Left lung (tissue), 10 donors: Measurements from ENCODE around the gene MT1M. TPM values are rescaled to one million over a fixed set of nuclear protein-coding genes. Genes with fewer than 3 reads are reported as not detected.

ENCODE experiments used
- ATAC-seq: fragments of 200-7000 bp; cut with Tn5 transposase; one replicate; pipeline ENCODE4 v1.9.1; 2020; ENCODE audit warnings: moderate library complexity
- DNase-seq, 4 donors: peaks; one replicate each; pipeline ENCODE4 v3.0.0-alpha.2; 2013 to 2020
- H3K27ac ChIP-seq, 2 donors: fragments of 200-600 bp; sonication (generic) in 1 of 2; one replicate each; pipeline versions ENCODE4 v1.5.0 to v1.8.0; 2020 to 2021
- H3K27me3 ChIP-seq, 2 donors: fragments of 200-600 bp; sonication (generic) in 1 of 2; one replicate each; pipeline versions ENCODE4 v1.5.0 to v1.8.0; 2020 to 2021
- H3K36me3 ChIP-seq, 2 donors: fragments of 200-600 bp; sonication (generic) in 1 of 2; one replicate each; pipeline versions ENCODE4 v1.5.0 to v1.8.0; 2020 to 2021
- H3K4me1 ChIP-seq, 2 donors: fragments of 200-600 bp; one replicate each; pipeline ENCODE4 v1.8.0; 2021
- H3K4me3 ChIP-seq, 2 donors: fragments of 200-600 bp; sonication (generic) in 1 of 2; one replicate each; pipeline versions ENCODE4 v1.5.0 to v1.8.0; 2020 to 2021; ENCODE audit warnings: mild to moderate bottlenecking in 1 of 2
- H3K9me3 ChIP-seq, 2 donors: fragments of 200-600 bp; sonication (generic) in 1 of 2; one replicate each; pipeline versions ENCODE4 v1.5.0 to v1.8.0; 2020 to 2021
- CTCF ChIP-seq, 2 donors: fragments of 200-600 bp; sonication (generic) in 1 of 2; IDR thresholded peaks; one replicate each; pipeline versions ENCODE4 v1.5.0 to v1.8.0; 2021; ENCODE audit warnings: antibody characterized with exemption in 2 of 2
- intact Hi-C, 2 donors: fragments of 100-400 bp; cut with DNase I; formaldehyde crosslinking; loops; one replicate each; pipeline versions ENCODE4 v1.11.2 to v1.14.2; 2022
- polyA plus RNA-seq, 6 donors: library from polyadenylated mRNA; unstranded; fragments of 120-200 nt; gene quantifications; one replicate each; pipeline ENCODE4 v1.2.1, GENCODE V29; 2013; ENCODE audit not compliant: insufficient read length in 6 of 6
- total RNA-seq, 2 donors: library from RNA; stranded (reverse); fragmentation: NEBNext Ultra II Directional; extraction: Animal tissue kit (Norgen Biotek cat#: 25700); gene quantifications; one replicate each; pipeline ENCODE4 v1.2.1, GENCODE V29; 2021
- donor health status: DM: no; HTN: yes; CAD: no.
- donor health status: DM: no; HTN: no; CAD: no.

Gene MT1M
- total and polyA plus RNA-seq, 8 donors: 0.29 to 32.5 (median 0.62) TPM

GRCh38 chr16:56632848-56633365 lies 448 bp downstream of the MT1M start:
- Histone ChIP-seq H3K4me3 (peak overlapping the region; percentile 41 to 44), H3K27ac (peak overlapping the region in 1 of 2 donors; percentile 66), H3K36me3 (no peaks in the 10 kb centered on the region), H3K9me3 (no peaks in the 10 kb centered on the region), H3K27me3 (peaks cover 28 to 77% of the 10 kb centered on the region in 2 donors), H3K4me1 (peaks cover 0 to 23% of the 10 kb centered on the region in 2 donors)
- intact Hi-C loops: no loop called here
- ATAC-seq (no peak), DNase-seq (no peak)
- TF ChIP-seq CTCF (IDR thresholded peaks at IDR 0.05): no peak

- H3K27me3 ChIP-seq: peaks cover 34 to 80% of the 10 kb centered on the region in 2 donors
- H3K27ac ChIP-seq: no peak overlapping the region
- DNase-seq (no peak), ATAC-seq (no peak)
- H3K9me3 ChIP-seq: no peaks in the 10 kb centered on the region
- intact Hi-C loops: no loop called here
- no peaks in the 10 kb centered on the region for H3K36me3 ChIP-seq
- no peak for TF ChIP-seq CTCF (IDR thresholded peaks at IDR 0.05)
- peaks cover 0 to 28% of the 10 kb centered on the region in 2 donors for H3K4me1 ChIP-seq
- peak overlapping the region in 1 of 2 donors; percentile 44 for H3K4me3 ChIP-seq
Measured at GRCh38 chr16:56633535-56633934, 1.1 kb downstream of the MT1M start.

- no peak for ATAC-seq
Measured at GRCh38 chr16:56634715-56635440, 2.4 kb downstream of the MT1M start.

GRCh38 chr16:56635441-56635967 lies 3.0 kb downstream of the MT1M start:
- Histone ChIP-seq H3K36me3 (no peaks in the 10 kb centered on the region), H3K9me3 (no peaks in the 10 kb centered on the region), H3K27me3 (peaks cover 35 to 100% of the 10 kb centered on the region in 2 donors), H3K4me3 (peak overlapping the region in 1 of 2 donors; percentile 6), H3K4me1 (peaks cover 0 to 31% of the 10 kb centered on the region in 2 donors), H3K27ac (no peak overlapping the region)
- peak in 1 of 4 donors; percentile 65 for DNase-seq
- intact Hi-C loops: no loop called here
- TF ChIP-seq CTCF (IDR thresholded peaks at IDR 0.05): no peak
- ATAC-seq: no peak

More at GRCh38 chr16:56634715-56635440, 2.4 kb downstream of the MT1M start:
- DNase-seq: peak in 1 of 4 donors; percentile 49
- no peaks in the 10 kb centered on the region for H3K9me3 ChIP-seq
- peak overlapping the region in 1 of 2 donors; percentile 6 for H3K4me3 ChIP-seq
- no peaks in the 10 kb centered on the region for H3K36me3 ChIP-seq
- no peak for TF ChIP-seq CTCF (IDR thresholded peaks at IDR 0.05)
- H3K4me1 ChIP-seq: peaks cover 0 to 31% of the 10 kb centered on the region in 2 donors
- no peak overlapping the region for H3K27ac ChIP-seq
- intact Hi-C loops: no loop called here
- H3K27me3 ChIP-seq: peaks cover 35 to 93% of the 10 kb centered on the region in 2 donors
